Body of pancreas (tissue), 4 donors: ENCODE data around the gene DNAJB5. TPM values are rescaled to one million over a fixed set of nuclear protein-coding genes. Genes with fewer than 3 reads are reported as not detected.

Source experiments
- ATAC-seq: fragments of 150-250 bp; one replicate; pipeline ENCODE4 v1.9.1; 2016
- DNase-seq, 4 donors: peaks; one replicate each; pipeline ENCODE4 v3.0.0-alpha.2; 2019
- H3K27ac ChIP-seq, 4 donors: fragments of 200-600 bp; sonication (generic); 1 replicate in 3 of 4; 2 replicates in 1 of 4; pipeline versions ENCODE4 v1.5.1 to v1.6.1; 2016 to 2019; ENCODE audit warnings: mild to moderate bottlenecking in 1 of 4, mixed read lengths in 1 of 4, moderate library complexity in 1 of 4
- H3K27me3 ChIP-seq, 2 donors: fragments of 200-600 bp; sonication (generic); one replicate each; pipeline ENCODE4 v1.6.0; 2016; ENCODE audit warnings: mild to moderate bottlenecking in 1 of 2
- H3K36me3 ChIP-seq, 2 donors: fragments of 200-600 bp; sonication (generic); replicated peaks in 1 of 2; 2 replicates each; pipeline ENCODE4 v1.5.1; 2016; ENCODE audit warnings: low read depth in 2 of 2; ENCODE audit not compliant: insufficient read depth in 1 of 2
- H3K4me1 ChIP-seq: fragments of 200-600 bp; sonication (generic); one replicate; pipeline ENCODE4 v1.6.0; 2016
- H3K4me3 ChIP-seq, 2 donors: fragments of 200-600 bp; sonication (generic); 1 replicate in 1 of 2; 2 replicates in 1 of 2; pipeline ENCODE4 v1.5.1; 2016 to 2019
- H3K9me3 ChIP-seq, 3 donors: fragments of 200-600 bp; sonication (generic); 1 replicate in 2 of 3; 2 replicates in 1 of 3; pipeline ENCODE4 v1.5.1; 2016
- CTCF ChIP-seq, 7 experiments: fragments of 450-650 bp in 4 of 7; fragments of 200-600 bp in 3 of 7; sonication (generic) in 3 of 7; IDR thresholded peaks; one replicate each; pipeline ENCODE4 v1.5.1; 2016 to 2019; ENCODE audit warnings: antibody characterized with exemption in 7 of 7
- POLR2A ChIP-seq, 3 donors: fragments of 450-650 bp; IDR thresholded peaks; one replicate each; pipeline ENCODE4 v1.6.1; 2016; ENCODE audit warnings: antibody characterized with exemption in 3 of 3, mild to moderate bottlenecking in 2 of 3
- WGBS, 2 donors: methylation state at CpG; one replicate each; pipeline ENCODE4 v1.1.5; 2017; 5-methylcytosine and 5-hydroxymethylcytosine counted together
- intact Hi-C: fragments of 100-400 bp; cut with DNase I; formaldehyde crosslinking; loops from one replicate; pipeline ENCODE4 v1.15.1; 2023
- total RNA-seq, 2 donors: library from RNA; depleted of rRNA; stranded (reverse); fragments of >200 nt; gene quantifications; one replicate each; pipeline ENCODE4 v1.1.0, GENCODE V29; 2016

Gene DNAJB5
- total RNA-seq, 2 donors from 2014 or later: 5.3 to 5.7 TPM

- no peak overlapping the region for H3K4me3 ChIP-seq
- no peak overlapping the region for H3K27ac ChIP-seq
- intact Hi-C loops: no loop called here
- no peaks in the 10 kb centered on the region for H3K27me3 ChIP-seq
- peaks cover 22% of the 10 kb centered on the region for H3K4me1 ChIP-seq
- 42 to 50% methylated on average over 6 to 7 of the region's 7 CpGs for WGBS, 2 donors
- DNase-seq (no peak), ATAC-seq (no peak)
- H3K9me3 ChIP-seq: no peaks in the 10 kb centered on the region
- TF ChIP-seq CTCF (IDR thresholded peaks at IDR 0.05) (no peak), POLR2A (IDR thresholded peaks at IDR 0.05) (no peak)
- no peaks in the 10 kb centered on the region for H3K36me3 ChIP-seq
Observed at GRCh38 chr9:34987160-34987901, 2.2 kb upstream of the DNAJB5 start.

GRCh38 chr9:34988218-34989002 is 1.1 kb upstream of the DNAJB5 start:
- H3K27me3 ChIP-seq: no peaks in the 10 kb centered on the region
- ATAC-seq: no peak
- no peak for TF ChIP-seq CTCF (IDR thresholded peaks at IDR 0.05)
- no peak for TF ChIP-seq POLR2A (IDR thresholded peaks at IDR 0.05)
- H3K4me1 ChIP-seq: peaks cover 28% of the 10 kb centered on the region
- DNase-seq: peak in 2 of 4 donors; percentile 35 to 38
- no peaks in the 10 kb centered on the region for H3K9me3 ChIP-seq
- intact Hi-C loops: no loop called here
- H3K36me3 ChIP-seq: no peaks in the 10 kb centered on the region
- WGBS, 2 donors: 25 to 37% methylated on average over 15 to 24 of the region's 25 CpGs
- H3K27ac ChIP-seq: peak overlapping the region in 3 of 4 donors; percentile 64 to 89 (median 74)
- peak overlapping the region; percentile 8 to 15 for H3K4me3 ChIP-seq

- intact Hi-C loops: no loop called here
- DNase-seq (peak; percentile 67 to 79 (median 72)), ATAC-seq (peak; percentile 25)
- Histone ChIP-seq H3K9me3 (no peaks in the 10 kb centered on the region), H3K27ac (peak overlapping the region; percentile 66 to 91 (median 90)), H3K4me3 (peak overlapping the region; percentile 79 to 89), H3K27me3 (no peaks in the 10 kb centered on the region), H3K36me3 (no peaks in the 10 kb centered on the region), H3K4me1 (peaks cover 37% of the 10 kb centered on the region)
- TF ChIP-seq CTCF (IDR thresholded peaks at IDR 0.05): no peak
- TF ChIP-seq POLR2A (IDR thresholded peaks at IDR 0.05): no peak
- 3 to 5% methylated on average over 10 to 39 of the region's 39 CpGs for WGBS, 2 donors
Observed at GRCh38 chr9:34989946-34990635, 546 bp downstream of the DNAJB5 start.

- Histone ChIP-seq H3K36me3 (no peaks in the 10 kb centered on the region), H3K9me3 (no peaks in the 10 kb centered on the region), H3K4me1 (peaks cover 37% of the 10 kb centered on the region), H3K4me3 (no peak overlapping the region), H3K27ac (peak overlapping the region in 1 of 4 donors; percentile 89), H3K27me3 (no peaks in the 10 kb centered on the region)
- no peak for ATAC-seq
- DNase-seq: no peak
- intact Hi-C loops: no loop called here
- 59 to 68% methylated on average over 7 of the region's 7 CpGs for WGBS, 2 donors
- TF ChIP-seq POLR2A (IDR thresholded peaks at IDR 0.05): no peak
Observed at GRCh38 chr9:34990908-34991606, 1.5 kb downstream of the DNAJB5 start.
